Natural killer cell (primary cell): ENCODE results near the gene RRP1B. TPM values are rescaled to one million over a fixed set of nuclear protein-coding genes. Genes with fewer than 3 reads are reported as not detected.

Source experiments
- ATAC-seq, 3 donors: fragments of 150-1000 bp in 2 of 3; fragments of 200-7000 bp in 1 of 3; cut with Tn5 transposase; 1 replicate in 1 of 3; 2 replicates in 2 of 3; pipeline ENCODE4 v1.10.0; 2021; ENCODE audit warnings: mild to moderate bottlenecking in 2 of 3, moderate library complexity in 2 of 3
- DNase-seq, 2 donors: peaks; one replicate each; pipeline versions ENCODE4 v3.0.0 to v3.0.0-alpha.2; 2013 to 2021; ENCODE audit warnings: mixed read lengths in 1 of 2
- H3K27ac ChIP-seq: one replicate; pipeline ENCODE4 v1.5.1; 2013; ENCODE audit warnings: mild to moderate bottlenecking, low read length
- H3K27me3 ChIP-seq: one replicate; pipeline ENCODE4 v1.6.1; 2013; ENCODE audit warnings: low read length; ENCODE audit not compliant: control insufficient read depth, insufficient read depth
- H3K36me3 ChIP-seq: one replicate; pipeline ENCODE4 v1.6.1; 2013; ENCODE audit warnings: low read length; ENCODE audit not compliant: control insufficient read depth, insufficient read depth
- H3K4me1 ChIP-seq: one replicate; pipeline ENCODE4 v1.6.1; 2013; ENCODE audit warnings: low read length; ENCODE audit not compliant: control insufficient read depth, insufficient read depth
- H3K4me3 ChIP-seq: one replicate; pipeline ENCODE4 v1.5.1; 2013; ENCODE audit warnings: low read length
- H3K9me3 ChIP-seq: one replicate; pipeline ENCODE4 v1.6.1; 2013; ENCODE audit warnings: low read length; ENCODE audit not compliant: control insufficient read depth, insufficient read depth
- H3K27ac Mint-ChIP-seq, 2 donors: one replicate each; pipeline ENCODE4 v1.8.0; 2022; ENCODE audit warnings: mild to moderate bottlenecking in 2 of 2, mixed read lengths in 2 of 2, moderate library complexity in 1 of 2
- H3K27me3 Mint-ChIP-seq, 2 donors: one replicate each; pipeline ENCODE4 v1.8.0; 2022; ENCODE audit warnings: low read depth in 2 of 2, mixed read lengths in 2 of 2
- H3K36me3 Mint-ChIP-seq: one replicate; pipeline ENCODE4 v1.8.0; 2022; ENCODE audit warnings: mixed read lengths
- H3K4me1 Mint-ChIP-seq, 2 donors: one replicate each; pipeline ENCODE4 v1.8.0; 2022; ENCODE audit warnings: mixed read lengths in 2 of 2
- H3K4me3 Mint-ChIP-seq: one replicate; pipeline ENCODE4 v1.8.0; 2022; ENCODE audit warnings: mild to moderate bottlenecking, moderate library complexity, mixed read lengths
- H3K9me3 Mint-ChIP-seq, 2 donors: one replicate each; pipeline ENCODE4 v1.8.0; 2022; ENCODE audit warnings: mixed read lengths in 2 of 2
- CTCF ChIP-seq: fragments of 200-600 bp; IDR thresholded peaks from one replicate; pipeline ENCODE4 v1.8.0; 2022; ENCODE audit warnings: antibody characterized with exemption
- WGBS: methylation state at CpG from one replicate; pipeline ENCODE4 v1.1.7; 2013; ENCODE audit warnings: missing lambda C conversion rate; ENCODE audit not compliant: insufficient coverage; 5-methylcytosine and 5-hydroxymethylcytosine counted together
- intact Hi-C: fragments of 100-400 bp; cut with micrococcal nuclease; formaldehyde crosslinking; loops from one replicate; pipeline ENCODE4 v1.14.2; 2022
- total RNA-seq, 4 donors: library from RNA; stranded (reverse); fragments of 120-200 nt in 1 of 4; gene quantifications; one replicate each; pipeline versions ENCODE4 v1.2.3 to v1.2.4, GENCODE V29; 2013 to 2022

Gene RRP1B
- total RNA-seq, 3 donors from 2014 or later (not counting 1 experiment from before 2014, with no cell fraction given) = 18.1 to 28.4 (median 25.0) TPM

DNA sequence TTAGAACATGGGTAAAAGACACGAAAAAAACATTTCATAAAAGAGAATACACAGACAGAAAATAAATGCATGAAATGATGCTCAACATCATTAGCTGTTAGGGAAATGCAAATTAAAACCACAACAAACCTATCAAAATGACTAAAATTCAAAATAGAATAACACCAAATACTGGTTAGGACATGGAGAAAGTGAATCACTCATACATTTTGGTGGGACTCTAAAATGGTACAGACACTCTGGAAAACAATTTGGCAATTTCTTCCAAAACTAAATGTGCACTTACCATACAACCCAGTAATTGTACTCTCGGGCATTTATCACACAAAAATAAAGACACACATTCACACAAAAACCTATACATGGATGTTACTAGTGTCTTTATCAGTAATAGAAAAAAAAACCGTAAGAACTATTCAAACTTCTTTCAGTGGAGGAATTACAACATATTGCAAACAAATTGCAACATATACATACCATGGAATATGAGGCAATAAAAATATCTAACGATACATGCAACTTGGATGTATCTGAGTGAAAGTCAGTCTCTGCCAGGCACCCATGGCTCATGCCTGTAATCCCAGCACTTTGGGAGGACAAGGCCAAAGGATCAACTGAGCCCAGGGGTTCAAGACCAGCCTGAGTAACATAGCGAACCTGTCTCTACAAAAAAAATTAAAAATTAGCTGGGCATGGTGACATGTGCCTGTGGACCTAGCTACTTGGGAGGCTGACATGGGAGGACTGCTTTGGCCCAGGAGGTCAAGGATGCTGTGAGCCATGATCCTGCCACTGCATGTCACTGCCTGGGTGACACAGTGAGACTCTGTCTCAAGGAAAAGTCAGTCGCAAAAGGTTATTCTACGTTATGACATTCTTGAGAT is 19.6 kb upstream of the RRP1B start:
- WGBS = 93% methylated on average over 4 of the region's 7 CpGs
- Mint-ChIP-seq H3K4me1 (no peaks in the 10 kb centered on the region), H3K4me3 (no peak overlapping the region), H3K27ac (no peak overlapping the region), H3K36me3 (no peaks in the 10 kb centered on the region), H3K27me3 (no peaks in the 10 kb centered on the region), H3K9me3 (no peaks in the 10 kb centered on the region)
- DNase-seq (no peak), ATAC-seq (no peak)
- Histone ChIP-seq H3K27ac (no peak overlapping the region), H3K4me1 (no peaks in the 10 kb centered on the region), H3K27me3 (no peaks in the 10 kb centered on the region), H3K9me3 (no peaks in the 10 kb centered on the region), H3K36me3 (no peaks in the 10 kb centered on the region), H3K4me3 (no peak overlapping the region)
- no peak for TF ChIP-seq CTCF
- intact Hi-C loops = no loop called here

- no peak overlapping the region for H3K27ac ChIP-seq
- Mint-ChIP-seq H3K4me1 (peaks cover 0 to under 1% of the 10 kb centered on the region in 2 donors), H3K4me3 (no peak overlapping the region), H3K27ac (no peak overlapping the region), H3K27me3 (no peaks in the 10 kb centered on the region), H3K9me3 (no peaks in the 10 kb centered on the region), H3K36me3 (no peaks in the 10 kb centered on the region)
- intact Hi-C loops = no loop called here
- no peaks in the 10 kb centered on the region for H3K36me3 ChIP-seq
- no peak for TF ChIP-seq CTCF
- ATAC-seq (no peak), DNase-seq (no peak)
- no peaks in the 10 kb centered on the region for H3K9me3 ChIP-seq
- no CpG with 5 or more reads among the region's 3 CpGs for WGBS
- H3K4me3 ChIP-seq = no peak overlapping the region
- no peaks in the 10 kb centered on the region for H3K4me1 ChIP-seq
- no peaks in the 10 kb centered on the region for H3K27me3 ChIP-seq
These were observed 19.0 kb upstream of the RRP1B start for GRCh38 chr21:43640400-43640799.

DNA sequence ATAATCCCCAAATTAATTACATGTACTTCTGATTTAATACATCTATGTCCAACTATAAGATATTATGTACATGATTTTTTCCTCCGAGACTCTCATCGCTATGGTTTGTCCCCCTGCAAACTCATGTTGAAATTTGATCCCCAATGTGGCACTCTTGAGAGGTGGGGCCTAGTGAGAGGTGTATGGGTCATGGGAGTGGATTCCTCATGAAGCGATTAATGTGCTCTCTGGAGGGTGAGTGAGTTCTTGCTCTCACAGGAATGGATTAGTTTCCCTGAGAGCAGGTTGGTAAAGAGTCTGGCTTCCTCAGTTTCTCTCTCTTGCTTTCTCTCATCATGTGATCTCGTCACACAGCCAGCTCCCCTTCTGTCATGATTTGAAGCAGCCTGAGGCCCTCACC is 16.2 kb upstream of the RRP1B start:
- H3K9me3 ChIP-seq = no peaks in the 10 kb centered on the region
- peaks cover 5% of the 10 kb centered on the region for H3K4me1 ChIP-seq
- H3K4me3 ChIP-seq = no peak overlapping the region
- no peaks in the 10 kb centered on the region for H3K36me3 ChIP-seq
- H3K27me3 ChIP-seq = no peaks in the 10 kb centered on the region
- Mint-ChIP-seq H3K36me3 (no peaks in the 10 kb centered on the region), H3K27ac (no peak overlapping the region), H3K9me3 (no peaks in the 10 kb centered on the region), H3K4me1 (peaks cover 7 to 9% of the 10 kb centered on the region in 2 donors), H3K27me3 (peaks cover 3 to 4% of the 10 kb centered on the region in 2 donors), H3K4me3 (no peak overlapping the region)
- 99% methylated on average over 4 of the region's 4 CpGs for WGBS
- no peak overlapping the region for H3K27ac ChIP-seq
- DNase-seq = no peak
- no peak for TF ChIP-seq CTCF
- intact Hi-C loops = no loop called here
- ATAC-seq = no peak
